Measurements from ENCODE around the gene KIF1A. TPM values are rescaled to one million over a fixed set of nuclear protein-coding genes. Genes with fewer than 3 reads are reported as not detected.

Gene KIF1A
- total and polyA plus RNA-seq, 10 of the 15 experiments (the other 5 are each of a cell fraction or from before 2014, with no cell fraction given) = 0.04 to 0.95 (median 0.06) TPM; not detected in 5

DNA sequence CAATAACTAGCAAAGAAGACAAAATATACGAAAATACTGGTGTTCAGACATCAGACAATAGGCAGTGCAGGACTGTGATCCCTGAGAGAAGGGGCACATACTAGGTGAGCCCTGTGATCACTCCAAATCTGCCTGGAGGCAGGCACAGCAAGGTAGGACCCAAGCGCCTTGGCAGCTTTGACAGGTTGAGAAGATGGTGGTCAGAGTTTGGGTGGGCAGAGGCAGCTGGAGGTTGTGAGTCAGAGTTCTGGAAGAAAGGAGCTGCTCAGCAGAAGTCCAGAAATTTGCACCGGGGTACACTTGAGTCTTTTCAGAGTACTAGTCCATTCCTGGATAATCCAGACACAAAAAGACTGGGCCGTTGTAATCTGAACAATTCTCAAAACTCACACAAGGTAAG, 14.0 kb downstream of the KIF1A start (continued):
- TF ChIP-seq RB1 (IDR thresholded peaks at IDR 0.05; ENCODE audit: borderline replicate concordance) = no peak
- no peak for TF ChIP-seq IKZF1 (conservative IDR thresholded peaks at IDR 0.05)
- no peak for TF ChIP-seq JUNB (IDR thresholded peaks at IDR 0.05)
- no peak for TF ChIP-seq TBL1XR1 (IDR thresholded peaks at IDR 0.05; ENCODE audit: low read depth, low read length)
- TF ChIP-seq, protein P1, sequence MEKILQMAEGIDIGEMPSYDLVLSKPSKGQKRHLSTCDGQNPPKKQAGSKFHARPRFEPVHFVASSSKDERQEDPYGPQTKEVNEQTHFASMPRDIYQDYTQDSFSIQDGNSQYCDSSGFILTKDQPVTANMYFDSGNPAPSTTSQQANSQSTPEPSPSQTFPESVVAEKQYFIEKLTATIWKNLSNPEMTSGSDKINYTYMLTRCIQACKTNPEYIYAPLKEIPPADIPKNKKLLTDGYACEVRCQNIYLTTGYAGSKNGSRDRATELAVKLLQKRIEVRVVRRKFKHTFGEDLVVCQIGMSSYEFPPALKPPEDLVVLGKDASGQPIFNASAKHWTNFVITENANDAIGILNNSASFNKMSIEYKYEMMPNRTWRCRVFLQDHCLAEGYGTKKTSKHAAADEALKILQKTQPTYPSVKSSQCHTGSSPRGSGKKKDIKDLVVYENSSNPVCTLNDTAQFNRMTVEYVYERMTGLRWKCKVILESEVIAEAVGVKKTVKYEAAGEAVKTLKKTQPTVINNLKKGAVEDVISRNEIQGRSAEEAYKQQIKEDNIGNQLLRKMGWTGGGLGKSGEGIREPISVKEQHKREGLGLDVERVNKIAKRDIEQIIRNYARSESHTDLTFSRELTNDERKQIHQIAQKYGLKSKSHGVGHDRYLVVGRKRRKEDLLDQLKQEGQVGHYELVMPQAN (conservative IDR thresholded peaks at IDR 0.05) = no peak
- TF ChIP-seq, protein P2, sequence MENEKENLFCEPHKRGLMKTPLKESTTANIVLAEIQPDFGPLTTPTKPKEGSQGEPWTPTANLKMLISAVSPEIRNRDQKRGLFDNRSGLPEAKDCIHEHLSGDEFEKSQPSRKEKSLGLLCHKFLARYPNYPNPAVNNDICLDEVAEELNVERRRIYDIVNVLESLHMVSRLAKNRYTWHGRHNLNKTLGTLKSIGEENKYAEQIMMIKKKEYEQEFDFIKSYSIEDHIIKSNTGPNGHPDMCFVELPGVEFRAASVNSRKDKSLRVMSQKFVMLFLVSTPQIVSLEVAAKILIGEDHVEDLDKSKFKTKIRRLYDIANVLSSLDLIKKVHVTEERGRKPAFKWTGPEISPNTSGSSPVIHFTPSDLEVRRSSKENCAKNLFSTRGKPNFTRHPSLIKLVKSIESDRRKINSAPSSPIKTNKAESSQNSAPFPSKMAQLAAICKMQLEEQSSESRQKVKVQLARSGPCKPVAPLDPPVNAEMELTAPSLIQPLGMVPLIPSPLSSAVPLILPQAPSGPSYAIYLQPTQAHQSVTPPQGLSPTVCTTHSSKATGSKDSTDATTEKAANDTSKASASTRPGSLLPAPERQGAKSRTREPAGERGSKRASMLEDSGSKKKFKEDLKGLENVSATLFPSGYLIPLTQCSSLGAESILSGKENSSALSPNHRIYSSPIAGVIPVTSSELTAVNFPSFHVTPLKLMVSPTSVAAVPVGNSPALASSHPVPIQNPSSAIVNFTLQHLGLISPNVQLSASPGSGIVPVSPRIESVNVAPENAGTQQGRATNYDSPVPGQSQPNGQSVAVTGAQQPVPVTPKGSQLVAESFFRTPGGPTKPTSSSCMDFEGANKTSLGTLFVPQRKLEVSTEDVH (IDR thresholded peaks at IDR 0.05; ENCODE audit: low read depth, partially characterized antibody) = no peak
- TF ChIP-seq CREM (IDR thresholded peaks at IDR 0.05; ENCODE audit: low read depth) = no peak
- TF ChIP-seq, protein P3, sequence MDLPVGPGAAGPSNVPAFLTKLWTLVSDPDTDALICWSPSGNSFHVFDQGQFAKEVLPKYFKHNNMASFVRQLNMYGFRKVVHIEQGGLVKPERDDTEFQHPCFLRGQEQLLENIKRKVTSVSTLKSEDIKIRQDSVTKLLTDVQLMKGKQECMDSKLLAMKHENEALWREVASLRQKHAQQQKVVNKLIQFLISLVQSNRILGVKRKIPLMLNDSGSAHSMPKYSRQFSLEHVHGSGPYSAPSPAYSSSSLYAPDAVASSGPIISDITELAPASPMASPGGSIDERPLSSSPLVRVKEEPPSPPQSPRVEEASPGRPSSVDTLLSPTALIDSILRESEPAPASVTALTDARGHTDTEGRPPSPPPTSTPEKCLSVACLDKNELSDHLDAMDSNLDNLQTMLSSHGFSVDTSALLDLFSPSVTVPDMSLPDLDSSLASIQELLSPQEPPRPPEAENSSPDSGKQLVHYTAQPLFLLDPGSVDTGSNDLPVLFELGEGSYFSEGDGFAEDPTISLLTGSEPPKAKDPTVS (IDR thresholded peaks at IDR 0.05; ENCODE audit: low read depth, low read length) = no peak
- no peak for TF ChIP-seq NRF1 (conservative IDR thresholded peaks at IDR 0.05; ENCODE audit: low read depth, low read length)
- no peak for TF ChIP-seq BACH1 (IDR thresholded peaks at IDR 0.05; ENCODE audit: borderline replicate concordance)
- no peak for TF ChIP-seq NFIC (IDR thresholded peaks at IDR 0.05; ENCODE audit: low read depth, low read length)
